GM10266 (cell line): ENCODE data around the gene MYBPH.

ENCODE experiments used
- DNase-seq: peaks from one replicate; pipeline ENCODE4 v3.0.0; 2012; ENCODE audit errors: extremely low spot score
- CTCF ChIP-seq: IDR thresholded peaks from 2 replicates; pipeline ENCODE4 v1.5.1; 2012; ENCODE audit warnings: mild to moderate bottlenecking, low read depth; ENCODE audit not compliant: control insufficient read depth, insufficient read depth; ENCODE audit errors: missing control alignments

The MYBPH gene

GRCh38 chr1:203175237-203175826, at the start of gene MYBPH:
Gene MYBPH (minus strand): TSS chr1:203175826. CDS start chr1:203175755, 71 bp downstream.
- DNase-seq: no peak
- no peak for TF ChIP-seq CTCF

GRCh38 chr1:203225071-203225470, 49.4 kb upstream of the MYBPH start:
- DNase-seq: no peak
- TF ChIP-seq CTCF: no peak

GRCh38 chr1:203223012-203223775, 47.6 kb upstream of the MYBPH start:
- DNase-seq: no peak
- TF ChIP-seq CTCF: no peak

GRCh38 chr1:203219934-203220333, 44.3 kb upstream of the MYBPH start:
- no peak for TF ChIP-seq CTCF
- no peak for DNase-seq

GRCh38 chr1:203219171-203219570, 43.5 kb upstream of the MYBPH start:
- DNase-seq: no peak
- no peak for TF ChIP-seq CTCF

GRCh38 chr1:203217668-203218067, 42.0 kb upstream of the MYBPH start:
- no peak for TF ChIP-seq CTCF
- no peak for DNase-seq

- no peak for DNase-seq
- no peak for TF ChIP-seq CTCF
Observed at GRCh38 chr1:203217139-203217655, 41.6 kb upstream of the MYBPH start.
